Brain microvascular endothelial cell (primary cell): Measurements from ENCODE around the gene KRTAP4-6.
"Not testable (repeated sequence)": the region's sequence is repeated elsewhere in the genome, so short reads cannot be mapped to it uniquely, and the experiment has no call there.

Experiments used
- DNase-seq: peaks from one replicate; pipeline ENCODE4 v3.0.0-alpha.2; 2020
- H3K27ac ChIP-seq: fragments of 250-450 bp; sonication (Bioruptor Pico); 2 replicates; pipeline ENCODE4 v1.5.1; 2020; ENCODE audit warnings: mild to moderate bottlenecking, moderate library complexity
- H3K27me3 ChIP-seq: fragments of 250-450 bp; sonication (Bioruptor Pico); replicated peaks from 2 replicates; pipeline ENCODE4 v1.5.1; 2020; ENCODE audit warnings: mild to moderate bottlenecking
- H3K36me3 ChIP-seq: fragments of 250-450 bp; sonication (Bioruptor Pico); replicated peaks from 2 replicates; pipeline ENCODE4 v1.5.1; 2020; ENCODE audit warnings: mild to moderate bottlenecking
- H3K4me3 ChIP-seq: 2 replicates; pipeline ENCODE4 v1.5.1; 2011; ENCODE audit warnings: low read depth, mild to moderate bottlenecking, control low read depth, low read length, moderate library complexity
- CTCF ChIP-seq: IDR thresholded peaks from 2 replicates; pipeline ENCODE4 v1.5.1; 2011; ENCODE audit warnings: low read depth, mild to moderate bottlenecking, moderate library complexity, low read length, control low read depth, inconsistent platforms; ENCODE audit errors: missing control alignments
- in situ Hi-C: cut with HindIII; loops from 2 replicates; pipeline ENCODE4 v1.10.0; 2017; ENCODE audit warnings: low sequenced_read_pairs, low pct_ligation_motif_present

Gene KRTAP4-6

GRCh38 chr17:41141361-41141760, 1.0 kb upstream of the KRTAP4-6 start:
- TF ChIP-seq CTCF = no peak
- in situ Hi-C loops = no loop called here
- Histone ChIP-seq H3K27ac (peak overlapping the region; percentile 9), H3K27me3 (no peaks in the 10 kb centered on the region), H3K36me3 (no peaks in the 10 kb centered on the region), H3K4me3 (no peak overlapping the region)
- DNase-seq = no peak

- H3K27ac ChIP-seq, H3K4me3 ChIP-seq, H3K27me3 ChIP-seq, DNase-seq, in situ Hi-C loops, H3K36me3 ChIP-seq: not testable (repeated sequence)
Observed at GRCh38 chr17:41139865-41140264, 479 bp downstream of the KRTAP4-6 start.

GRCh38 chr17:41133880-41134735, 6.2 kb downstream of the KRTAP4-6 start:
- in situ Hi-C loops = no loop called here
- DNase-seq = no peak
- H3K27me3 ChIP-seq = no peaks in the 10 kb centered on the region
- TF ChIP-seq CTCF = no peak
- no peak overlapping the region for H3K4me3 ChIP-seq
- no peaks in the 10 kb centered on the region for H3K36me3 ChIP-seq
- peak overlapping the region; percentile 42 for H3K27ac ChIP-seq

GRCh38 chr17:41131979-41132378, 8.4 kb downstream of the KRTAP4-6 start:
- H3K36me3 ChIP-seq = no peaks in the 10 kb centered on the region
- no peaks in the 10 kb centered on the region for H3K27me3 ChIP-seq
- DNase-seq = no peak
- TF ChIP-seq CTCF = no peak
- in situ Hi-C loops = no loop called here
- H3K4me3 ChIP-seq = no peak overlapping the region
- H3K27ac ChIP-seq = no peak overlapping the region

GRCh38 chr17:41127371-41127770, 13.0 kb downstream of the KRTAP4-6 start:
- TF ChIP-seq CTCF = no peak
- H3K4me3 ChIP-seq = no peak overlapping the region
- H3K36me3 ChIP-seq = no peaks in the 10 kb centered on the region
- DNase-seq = no peak
- in situ Hi-C loops = no loop called here
- no peak overlapping the region for H3K27ac ChIP-seq
- H3K27me3 ChIP-seq = no peaks in the 10 kb centered on the region

- Histone ChIP-seq H3K36me3 (no peaks in the 10 kb centered on the region), H3K4me3 (no peak overlapping the region), H3K27me3 (no peaks in the 10 kb centered on the region), H3K27ac (no peak overlapping the region)
- no peak for DNase-seq
- in situ Hi-C loops = no loop called here
- no peak for TF ChIP-seq CTCF
Observed at GRCh38 chr17:41126412-41126811, 13.9 kb downstream of the KRTAP4-6 start.
